Activated T-helper 2 cell treated with anti-CD3 and anti-CD28 coated beads, Interferon-gamma antibody, Interleukin-2, Interleukin-4, amounts not matched to agents 10 μg/mL and 5 μg/mL and 100 μg/mL, durations not matched to agents 14 hours and 24 hours and 36 hours (primary cell): ENCODE data around the gene LTV1. TPM values are rescaled to one million over a fixed set of nuclear protein-coding genes. Genes with fewer than 3 reads are reported as not detected.

Experiments used
- DNase-seq: peaks from one replicate; pipeline ENCODE4 v3.0.0; 2021; ENCODE audit warnings: low spot score
- H3K27ac Mint-ChIP-seq: one replicate; pipeline ENCODE4 v1.8.0; 2021; ENCODE audit warnings: mixed read lengths
- H3K27me3 Mint-ChIP-seq: one replicate; pipeline ENCODE4 v1.8.0; 2021; ENCODE audit warnings: low read depth, mixed read lengths
- H3K36me3 Mint-ChIP-seq: one replicate; pipeline ENCODE4 v1.8.0; 2021; ENCODE audit warnings: low read depth, mixed read lengths
- H3K4me1 Mint-ChIP-seq: one replicate; pipeline ENCODE4 v1.8.0; 2021; ENCODE audit warnings: low read depth, mixed read lengths
- H3K4me3 Mint-ChIP-seq: one replicate; pipeline ENCODE4 v1.8.0; 2021; ENCODE audit warnings: low read depth, mild to moderate bottlenecking, moderate library complexity, mixed read lengths
- H3K9me3 Mint-ChIP-seq: one replicate; pipeline ENCODE4 v1.8.0; 2021; ENCODE audit warnings: mixed read lengths
- intact Hi-C: fragments of 100-400 bp; cut with micrococcal nuclease; formaldehyde crosslinking; loops from one replicate; pipeline ENCODE4 v1.15.1; 2023
- total RNA-seq: library from RNA; stranded (reverse); gene quantifications from 2 replicates; pipeline ENCODE4 v1.2.3, GENCODE V29; 2022

Gene LTV1
- total RNA-seq, 1 donor from 2014 or later = 44.7 TPM

DNA sequence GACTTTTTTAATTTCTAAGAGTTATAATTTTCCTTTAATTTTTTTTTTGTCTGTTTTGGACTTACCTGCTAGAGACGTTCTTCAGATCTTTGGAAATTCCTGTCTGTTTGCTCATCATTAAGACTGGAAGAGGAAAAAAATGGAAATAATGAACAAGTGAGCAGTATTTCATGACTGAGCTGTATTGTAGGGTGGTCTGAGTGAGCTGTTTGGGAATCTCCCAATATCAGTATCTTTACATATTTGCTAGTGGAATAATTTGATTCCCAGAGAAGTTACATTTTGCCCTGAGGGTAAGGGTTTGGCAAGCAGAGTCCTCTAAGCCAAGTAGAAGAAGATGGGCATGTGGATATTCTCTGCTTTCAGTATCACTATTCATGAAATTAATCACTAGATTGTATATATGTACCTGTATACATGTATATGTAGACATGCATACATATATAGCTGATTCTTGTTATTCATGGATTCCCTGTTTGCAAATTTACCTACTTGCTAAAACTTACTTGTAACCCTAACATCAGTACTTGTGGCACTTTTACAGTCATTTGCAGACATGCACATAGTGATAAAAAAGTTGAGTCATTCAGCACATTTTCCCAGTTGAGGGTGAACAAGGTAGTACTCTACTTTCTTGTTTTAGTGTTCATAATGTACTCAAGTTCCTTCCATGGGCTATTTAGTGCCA, 34.6 kb downstream of the LTV1 start:
- H3K36me3 Mint-ChIP-seq = peaks cover 3% of the 10 kb centered on the region
- peaks cover 13% of the 10 kb centered on the region for H3K9me3 Mint-ChIP-seq
- no peaks in the 10 kb centered on the region for H3K27me3 Mint-ChIP-seq
- H3K27ac Mint-ChIP-seq = no peak overlapping the region
- no peak for DNase-seq
- no peak overlapping the region for H3K4me3 Mint-ChIP-seq
- intact Hi-C loops = no loop called here
- peaks cover 8% of the 10 kb centered on the region for H3K4me1 Mint-ChIP-seq

GRCh38 chr6:143878272-143878760, 35.2 kb downstream of the LTV1 start:
- H3K27ac Mint-ChIP-seq = no peak overlapping the region
- H3K27me3 Mint-ChIP-seq = peaks cover 1% of the 10 kb centered on the region
- peaks cover 3% of the 10 kb centered on the region for H3K36me3 Mint-ChIP-seq
- H3K4me3 Mint-ChIP-seq = no peak overlapping the region
- H3K4me1 Mint-ChIP-seq = peaks cover 6% of the 10 kb centered on the region
- intact Hi-C loops = no loop called here
- no peak for DNase-seq
- peaks cover 13% of the 10 kb centered on the region for H3K9me3 Mint-ChIP-seq

DNA sequence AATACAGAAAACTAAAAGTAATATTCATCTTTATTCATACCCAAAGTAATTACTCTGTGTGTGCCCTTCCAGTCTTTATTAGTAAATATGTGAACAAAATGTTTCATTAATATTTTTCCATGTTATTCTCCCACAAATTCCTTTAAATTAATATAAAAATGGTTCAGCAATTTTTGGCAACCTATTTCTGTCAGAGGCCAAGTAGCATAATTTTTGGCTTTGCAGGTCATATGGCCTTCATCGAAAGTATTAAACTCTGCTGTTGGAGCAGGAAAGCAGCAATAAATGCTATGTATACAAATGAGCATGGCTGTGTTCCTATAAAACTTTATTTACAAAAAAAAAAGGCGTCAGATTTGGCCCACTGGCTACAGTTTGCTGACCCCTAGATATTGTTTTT, 37.3 kb downstream of the LTV1 start:
- intact Hi-C loops = no loop called here
- H3K27me3 Mint-ChIP-seq = peaks cover 3% of the 10 kb centered on the region
- no peak for DNase-seq
- peaks cover 9% of the 10 kb centered on the region for H3K9me3 Mint-ChIP-seq
- peaks cover 6% of the 10 kb centered on the region for H3K4me1 Mint-ChIP-seq
- no peak overlapping the region for H3K4me3 Mint-ChIP-seq
- H3K36me3 Mint-ChIP-seq = peaks cover 3% of the 10 kb centered on the region
- no peak overlapping the region for H3K27ac Mint-ChIP-seq

DNA sequence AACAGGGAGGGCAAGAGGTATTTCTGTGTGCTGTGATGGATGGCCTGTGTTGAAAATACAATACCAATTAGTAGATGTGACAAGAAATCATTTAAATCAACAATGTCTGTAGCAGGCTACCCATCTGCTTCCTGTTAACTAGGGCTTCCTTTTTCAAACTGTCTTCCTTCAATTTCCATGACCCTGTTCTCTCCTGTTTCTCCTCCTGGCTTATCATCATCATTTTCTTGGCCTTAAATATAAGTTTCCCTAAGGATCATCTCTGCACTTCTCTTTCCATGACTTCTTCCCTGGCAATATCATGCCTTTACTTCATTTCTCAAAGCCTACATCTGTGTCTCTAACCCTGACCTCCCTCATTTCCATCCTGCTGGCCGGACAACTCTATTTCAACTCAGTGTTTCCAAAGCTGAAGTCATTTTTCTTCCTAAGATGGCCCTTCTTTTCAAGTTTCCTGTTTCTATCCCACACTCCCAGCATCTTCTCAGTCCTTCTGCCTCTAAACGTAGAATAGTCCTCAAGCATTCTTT, 39.3 kb downstream of the LTV1 start:
- H3K9me3 Mint-ChIP-seq = no peaks in the 10 kb centered on the region
- no peak for DNase-seq
- H3K27me3 Mint-ChIP-seq = peaks cover 3% of the 10 kb centered on the region
- intact Hi-C loops = no loop called here
- peaks cover 3% of the 10 kb centered on the region for H3K36me3 Mint-ChIP-seq
- H3K4me3 Mint-ChIP-seq = no peak overlapping the region
- H3K4me1 Mint-ChIP-seq = peaks cover 6% of the 10 kb centered on the region
- no peak overlapping the region for H3K27ac Mint-ChIP-seq

DNA sequence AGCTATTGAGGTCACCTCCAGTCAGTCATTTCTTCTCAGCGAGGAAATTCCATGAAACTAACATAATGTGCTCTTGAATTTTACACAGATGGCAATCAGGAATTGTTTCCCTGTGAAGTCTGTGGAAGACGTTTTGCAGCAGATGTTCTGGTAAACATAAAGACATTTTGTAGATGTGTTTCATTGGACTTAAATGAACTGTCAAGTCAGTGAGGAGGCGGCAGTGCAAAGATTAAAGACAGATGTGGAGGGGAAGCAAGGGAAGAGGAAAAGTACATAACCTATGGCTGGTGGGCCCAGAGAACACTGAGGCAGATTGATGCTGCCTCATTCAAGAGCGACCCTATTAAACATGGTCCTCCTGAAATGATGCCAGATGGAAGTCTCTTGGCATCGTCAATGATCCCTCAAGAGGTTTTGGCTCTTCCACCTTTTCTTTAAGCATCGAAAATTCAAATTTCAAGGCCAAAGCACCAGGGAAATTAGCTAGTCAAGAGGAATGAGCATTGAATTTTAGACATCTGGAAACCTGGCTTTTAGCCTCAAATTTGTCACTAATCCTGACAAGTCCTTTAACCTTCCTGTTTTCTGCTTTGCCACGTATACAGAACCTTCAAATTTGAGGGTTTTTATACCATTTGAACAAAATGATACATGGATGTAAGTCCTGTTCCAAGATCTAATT, 41.2 kb downstream of the LTV1 start:
- no peaks in the 10 kb centered on the region for H3K36me3 Mint-ChIP-seq
- intact Hi-C loops = no loop called here

DNA sequence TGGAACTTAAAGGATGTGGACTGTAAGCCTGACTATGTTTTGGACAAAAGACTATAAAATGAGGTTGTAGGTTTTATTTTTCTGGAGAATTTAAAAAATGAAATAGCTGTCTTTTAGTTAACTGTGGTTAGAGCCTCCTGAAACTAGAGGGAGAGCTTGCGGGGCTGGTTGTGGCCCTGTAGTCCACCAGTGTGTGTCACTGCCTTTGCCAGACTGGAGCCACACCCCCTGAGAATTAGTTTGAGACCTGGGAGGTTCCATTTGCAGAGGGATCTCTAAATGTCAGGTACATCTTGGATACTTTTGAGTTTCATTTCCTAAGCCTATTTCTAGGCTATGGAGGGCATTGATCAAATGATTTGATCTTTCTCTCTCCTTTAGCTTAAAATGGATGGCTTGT, 42.0 kb downstream of the LTV1 start:
- no peaks in the 10 kb centered on the region for H3K9me3 Mint-ChIP-seq
- H3K36me3 Mint-ChIP-seq = no peaks in the 10 kb centered on the region
- intact Hi-C loops = no loop called here
- no peaks in the 10 kb centered on the region for H3K4me1 Mint-ChIP-seq
- no peak for DNase-seq
- no peak overlapping the region for H3K27ac Mint-ChIP-seq
- H3K27me3 Mint-ChIP-seq = peaks cover 4% of the 10 kb centered on the region
- no peak overlapping the region for H3K4me3 Mint-ChIP-seq

More for the DNA sequence above, 41.2 kb downstream of the LTV1 start:
- Mint-ChIP-seq H3K4me3 (no peak overlapping the region), H3K27ac (no peak overlapping the region), H3K4me1 (no peaks in the 10 kb centered on the region), H3K27me3 (peaks cover 4% of the 10 kb centered on the region), H3K9me3 (no peaks in the 10 kb centered on the region)
- DNase-seq = no peak

- intact Hi-C loops = no loop called here
- Mint-ChIP-seq H3K27ac (no peak overlapping the region), H3K4me3 (no peak overlapping the region), H3K36me3 (no peaks in the 10 kb centered on the region), H3K4me1 (no peaks in the 10 kb centered on the region), H3K27me3 (peaks cover 3% of the 10 kb centered on the region), H3K9me3 (no peaks in the 10 kb centered on the region)
- DNase-seq = no peak
Measured at GRCh38 chr6:143894655-143895054, 51.5 kb downstream of the LTV1 start.

DNA sequence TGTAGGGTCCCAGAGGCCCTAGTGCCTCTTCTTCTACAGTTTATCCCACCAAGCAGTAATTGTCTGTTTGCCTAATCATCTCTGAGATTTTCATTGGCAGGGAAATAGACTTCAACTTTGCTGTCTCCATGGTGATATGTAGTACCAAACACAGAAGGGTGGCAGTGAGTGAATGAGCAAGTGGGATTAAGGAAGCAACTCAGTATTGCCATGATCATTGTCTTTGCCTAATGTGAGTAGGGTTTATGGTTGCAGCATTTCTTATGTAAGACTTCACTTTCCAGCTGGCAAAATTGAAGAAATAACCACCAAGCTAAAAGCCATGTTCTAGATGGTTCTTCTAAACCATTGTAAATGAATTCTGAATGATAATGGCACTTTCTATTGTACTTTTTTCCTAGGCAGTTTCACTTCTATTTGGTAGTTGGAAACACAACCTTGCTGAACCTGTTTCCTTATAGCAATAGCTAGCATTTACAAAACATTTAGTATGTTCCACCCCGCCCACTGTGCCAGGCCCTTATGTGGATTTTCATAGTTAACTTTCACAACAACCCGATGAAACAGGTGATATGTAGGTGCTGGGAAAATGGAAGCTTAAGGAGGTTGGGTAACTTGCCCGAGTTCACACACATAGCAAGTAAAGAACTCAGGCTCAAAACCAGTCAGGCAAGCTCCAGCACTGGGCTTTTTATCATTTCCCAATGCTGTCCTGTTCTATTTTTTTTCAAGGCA, 53.2 kb downstream of the LTV1 start:
- Mint-ChIP-seq H3K36me3 (no peaks in the 10 kb centered on the region), H3K4me1 (no peaks in the 10 kb centered on the region), H3K27me3 (peaks cover 3% of the 10 kb centered on the region), H3K9me3 (no peaks in the 10 kb centered on the region), H3K27ac (no peak overlapping the region), H3K4me3 (no peak overlapping the region)
- intact Hi-C loops = no loop called here
- no peak for DNase-seq

DNA sequence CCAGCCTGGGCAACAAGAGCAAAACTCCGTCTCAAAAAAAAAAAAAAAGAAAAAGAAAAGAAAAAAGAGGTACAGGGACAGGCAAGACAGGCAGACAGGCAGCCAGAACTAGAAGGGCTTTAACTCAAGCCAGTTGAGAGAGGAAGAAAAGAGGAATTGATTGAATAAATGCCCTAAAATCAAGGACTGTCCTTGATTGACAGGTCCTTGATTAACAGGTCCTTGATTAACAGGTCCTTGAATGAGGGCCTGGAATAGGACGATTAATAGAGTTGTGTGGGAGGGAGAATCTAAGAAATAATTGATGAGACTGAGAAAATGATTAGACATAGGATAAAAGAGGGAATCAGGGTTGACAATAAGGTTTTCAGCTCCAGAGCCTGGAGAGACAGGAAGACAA, 57.2 kb downstream of the LTV1 start:
- no peak overlapping the region for H3K4me3 Mint-ChIP-seq
- H3K9me3 Mint-ChIP-seq = peaks cover 2% of the 10 kb centered on the region
- DNase-seq = no peak
- no peaks in the 10 kb centered on the region for H3K36me3 Mint-ChIP-seq
- H3K27ac Mint-ChIP-seq = no peak overlapping the region
- H3K4me1 Mint-ChIP-seq = peaks cover 13% of the 10 kb centered on the region
- H3K27me3 Mint-ChIP-seq = peaks cover 3% of the 10 kb centered on the region
- intact Hi-C loops = no loop called here

GRCh38 chr6:143901885-143902750, 59.0 kb downstream of the LTV1 start:
- Mint-ChIP-seq H3K9me3 (peaks cover 8% of the 10 kb centered on the region), H3K27ac (no peak overlapping the region), H3K36me3 (no peaks in the 10 kb centered on the region), H3K4me3 (no peak overlapping the region), H3K4me1 (peaks cover 13% of the 10 kb centered on the region), H3K27me3 (peaks cover 3% of the 10 kb centered on the region)
- no peak for DNase-seq
- intact Hi-C loops = no loop called here

GRCh38 chr6:143902827-143903226, 59.7 kb downstream of the LTV1 start:
- Mint-ChIP-seq H3K9me3 (peaks cover 12% of the 10 kb centered on the region), H3K27ac (no peak overlapping the region), H3K36me3 (no peaks in the 10 kb centered on the region), H3K4me3 (no peak overlapping the region), H3K27me3 (no peaks in the 10 kb centered on the region), H3K4me1 (peaks cover 13% of the 10 kb centered on the region)
- no peak for DNase-seq
- intact Hi-C loops = no loop called here

GRCh38 chr6:143911028-143911427, 67.9 kb downstream of the LTV1 start:
- no peak for DNase-seq
- intact Hi-C loops = no loop called here
- no peak overlapping the region for H3K4me3 Mint-ChIP-seq
- H3K4me1 Mint-ChIP-seq = no peaks in the 10 kb centered on the region
- H3K27ac Mint-ChIP-seq = no peak overlapping the region
- H3K36me3 Mint-ChIP-seq = no peaks in the 10 kb centered on the region
- H3K27me3 Mint-ChIP-seq = peaks cover 5% of the 10 kb centered on the region
- peaks cover 34% of the 10 kb centered on the region for H3K9me3 Mint-ChIP-seq
